Natural killer cell (primary cell): ENCODE data around the gene COL25A1. TPM values are rescaled to one million over a fixed set of nuclear protein-coding genes. Genes with fewer than 3 reads are reported as not detected.
"Not testable (repeated sequence)": the region's sequence is repeated elsewhere in the genome, so short reads cannot be mapped to it uniquely, and the experiment has no call there.

Experiments
- ATAC-seq, 3 donors: fragments of 150-1000 bp in 2 of 3; fragments of 200-7000 bp in 1 of 3; cut with Tn5 transposase; 1 replicate in 1 of 3; 2 replicates in 2 of 3; pipeline ENCODE4 v1.10.0; 2021; ENCODE audit warnings: mild to moderate bottlenecking in 2 of 3, moderate library complexity in 2 of 3
- DNase-seq, 2 donors: peaks; one replicate each; pipeline versions ENCODE4 v3.0.0 to v3.0.0-alpha.2; 2013 to 2021; ENCODE audit warnings: mixed read lengths in 1 of 2
- H3K27ac ChIP-seq: one replicate; pipeline ENCODE4 v1.5.1; 2013; ENCODE audit warnings: mild to moderate bottlenecking, low read length
- H3K27me3 ChIP-seq: one replicate; pipeline ENCODE4 v1.6.1; 2013; ENCODE audit warnings: low read length; ENCODE audit not compliant: control insufficient read depth, insufficient read depth
- H3K36me3 ChIP-seq: one replicate; pipeline ENCODE4 v1.6.1; 2013; ENCODE audit warnings: low read length; ENCODE audit not compliant: control insufficient read depth, insufficient read depth
- H3K4me1 ChIP-seq: one replicate; pipeline ENCODE4 v1.6.1; 2013; ENCODE audit warnings: low read length; ENCODE audit not compliant: control insufficient read depth, insufficient read depth
- H3K4me3 ChIP-seq: one replicate; pipeline ENCODE4 v1.5.1; 2013; ENCODE audit warnings: low read length
- H3K9me3 ChIP-seq: one replicate; pipeline ENCODE4 v1.6.1; 2013; ENCODE audit warnings: low read length; ENCODE audit not compliant: control insufficient read depth, insufficient read depth
- H3K27ac Mint-ChIP-seq, 2 donors: one replicate each; pipeline ENCODE4 v1.8.0; 2022; ENCODE audit warnings: mild to moderate bottlenecking in 2 of 2, mixed read lengths in 2 of 2, moderate library complexity in 1 of 2
- H3K27me3 Mint-ChIP-seq, 2 donors: one replicate each; pipeline ENCODE4 v1.8.0; 2022; ENCODE audit warnings: low read depth in 2 of 2, mixed read lengths in 2 of 2
- H3K36me3 Mint-ChIP-seq: one replicate; pipeline ENCODE4 v1.8.0; 2022; ENCODE audit warnings: mixed read lengths
- H3K4me1 Mint-ChIP-seq, 2 donors: one replicate each; pipeline ENCODE4 v1.8.0; 2022; ENCODE audit warnings: mixed read lengths in 2 of 2
- H3K4me3 Mint-ChIP-seq: one replicate; pipeline ENCODE4 v1.8.0; 2022; ENCODE audit warnings: mild to moderate bottlenecking, moderate library complexity, mixed read lengths
- H3K9me3 Mint-ChIP-seq, 2 donors: one replicate each; pipeline ENCODE4 v1.8.0; 2022; ENCODE audit warnings: mixed read lengths in 2 of 2
- WGBS: methylation state at CpG from one replicate; pipeline ENCODE4 v1.1.7; 2013; ENCODE audit warnings: missing lambda C conversion rate; ENCODE audit not compliant: insufficient coverage; 5-methylcytosine and 5-hydroxymethylcytosine counted together
- intact Hi-C: fragments of 100-400 bp; cut with micrococcal nuclease; formaldehyde crosslinking; loops from one replicate; pipeline ENCODE4 v1.14.2; 2022
- total RNA-seq, 4 donors: library from RNA; stranded (reverse); fragments of 120-200 nt in 1 of 4; gene quantifications; one replicate each; pipeline versions ENCODE4 v1.2.3 to v1.2.4, GENCODE V29; 2013 to 2022
- TF ChIP-seq, protein P1 (sequence below): fragments of 200-600 bp; IDR thresholded peaks from one replicate; pipeline ENCODE4 v1.8.0; 2022; ENCODE audit warnings: antibody characterized with exemption

Gene COL25A1
- total RNA-seq, 3 donors from 2014 or later (not counting 1 experiment from before 2014, with no cell fraction given), result 0.08 TPM; not detected in 2

DNA sequence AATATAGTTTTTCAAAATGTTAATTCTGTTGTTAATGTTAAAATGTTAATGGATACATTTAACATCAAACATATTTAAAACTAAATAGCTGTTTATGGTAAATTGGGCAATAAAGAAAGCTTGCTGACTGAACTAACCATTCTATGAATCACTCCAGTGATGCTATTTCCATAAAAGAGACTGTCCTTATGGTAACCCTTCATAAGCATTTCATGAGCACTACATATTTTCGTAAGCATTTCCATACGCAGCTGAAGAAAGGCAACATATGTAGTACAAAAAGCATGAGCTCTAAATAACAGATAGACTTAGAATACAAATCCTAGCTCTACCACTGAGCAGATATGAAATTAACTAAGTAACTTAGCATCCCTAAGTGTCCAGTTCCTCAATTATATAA lies 188.9 kb downstream of the COL25A1 start:
- TF ChIP-seq, protein P1, sequence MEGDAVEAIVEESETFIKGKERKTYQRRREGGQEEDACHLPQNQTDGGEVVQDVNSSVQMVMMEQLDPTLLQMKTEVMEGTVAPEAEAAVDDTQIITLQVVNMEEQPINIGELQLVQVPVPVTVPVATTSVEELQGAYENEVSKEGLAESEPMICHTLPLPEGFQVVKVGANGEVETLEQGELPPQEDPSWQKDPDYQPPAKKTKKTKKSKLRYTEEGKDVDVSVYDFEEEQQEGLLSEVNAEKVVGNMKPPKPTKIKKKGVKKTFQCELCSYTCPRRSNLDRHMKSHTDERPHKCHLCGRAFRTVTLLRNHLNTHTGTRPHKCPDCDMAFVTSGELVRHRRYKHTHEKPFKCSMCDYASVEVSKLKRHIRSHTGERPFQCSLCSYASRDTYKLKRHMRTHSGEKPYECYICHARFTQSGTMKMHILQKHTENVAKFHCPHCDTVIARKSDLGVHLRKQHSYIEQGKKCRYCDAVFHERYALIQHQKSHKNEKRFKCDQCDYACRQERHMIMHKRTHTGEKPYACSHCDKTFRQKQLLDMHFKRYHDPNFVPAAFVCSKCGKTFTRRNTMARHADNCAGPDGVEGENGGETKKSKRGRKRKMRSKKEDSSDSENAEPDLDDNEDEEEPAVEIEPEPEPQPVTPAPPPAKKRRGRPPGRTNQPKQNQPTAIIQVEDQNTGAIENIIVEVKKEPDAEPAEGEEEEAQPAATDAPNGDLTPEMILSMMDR, result no peak
- WGBS, result 100% methylated on average over 2 of the region's 2 CpGs
- no peaks in the 10 kb centered on the region for H3K27me3 Mint-ChIP-seq
- no peak overlapping the region for H3K4me3 Mint-ChIP-seq
- intact Hi-C loops, result no loop called here
- no peaks in the 10 kb centered on the region for H3K9me3 Mint-ChIP-seq
- H3K27ac Mint-ChIP-seq, result no peak overlapping the region
- Histone ChIP-seq H3K9me3 (no peaks in the 10 kb centered on the region), H3K27me3 (no peaks in the 10 kb centered on the region), H3K27ac (no peak overlapping the region), H3K36me3 (no peaks in the 10 kb centered on the region), H3K4me3 (no peak overlapping the region), H3K4me1 (no peaks in the 10 kb centered on the region)
- no peaks in the 10 kb centered on the region for H3K4me1 Mint-ChIP-seq
- ATAC-seq, result no peak
- DNase-seq, result no peak
- H3K36me3 Mint-ChIP-seq, result no peaks in the 10 kb centered on the region

DNA sequence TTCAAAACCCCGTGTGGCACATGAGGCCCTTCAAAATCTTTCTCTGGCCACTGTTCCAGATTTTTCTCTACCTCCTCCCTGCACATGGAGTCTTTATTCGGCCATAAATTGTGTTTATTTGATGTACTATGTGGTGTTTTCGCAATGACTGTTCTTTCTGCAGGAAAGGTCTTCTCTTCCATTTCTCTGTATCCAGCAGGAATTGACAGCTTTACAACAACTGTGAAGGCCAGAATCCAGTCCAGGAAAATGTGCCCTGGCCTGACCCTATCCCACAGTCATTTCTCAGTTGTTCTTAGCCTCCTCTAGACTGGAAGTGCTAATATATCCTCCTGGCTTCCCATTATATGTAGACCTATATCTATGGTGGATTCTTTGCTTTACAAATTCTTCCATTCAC lies 191.4 kb downstream of the COL25A1 start:
- Histone ChIP-seq H3K4me1 (no peaks in the 10 kb centered on the region), H3K27me3 (no peaks in the 10 kb centered on the region), H3K9me3 (no peaks in the 10 kb centered on the region), H3K36me3 (no peaks in the 10 kb centered on the region), H3K27ac (no peak overlapping the region), H3K4me3 (no peak overlapping the region)
- Mint-ChIP-seq H3K4me1 (no peaks in the 10 kb centered on the region), H3K4me3 (no peak overlapping the region), H3K9me3 (no peaks in the 10 kb centered on the region), H3K36me3 (no peaks in the 10 kb centered on the region), H3K27me3 (no peaks in the 10 kb centered on the region), H3K27ac (no peak overlapping the region)
- TF ChIP-seq, protein P1, result no peak
- intact Hi-C loops, result no loop called here
- no peak for ATAC-seq
- WGBS, result 73% methylated on average over 2 of the region's 3 CpGs
- DNase-seq, result no peak

DNA sequence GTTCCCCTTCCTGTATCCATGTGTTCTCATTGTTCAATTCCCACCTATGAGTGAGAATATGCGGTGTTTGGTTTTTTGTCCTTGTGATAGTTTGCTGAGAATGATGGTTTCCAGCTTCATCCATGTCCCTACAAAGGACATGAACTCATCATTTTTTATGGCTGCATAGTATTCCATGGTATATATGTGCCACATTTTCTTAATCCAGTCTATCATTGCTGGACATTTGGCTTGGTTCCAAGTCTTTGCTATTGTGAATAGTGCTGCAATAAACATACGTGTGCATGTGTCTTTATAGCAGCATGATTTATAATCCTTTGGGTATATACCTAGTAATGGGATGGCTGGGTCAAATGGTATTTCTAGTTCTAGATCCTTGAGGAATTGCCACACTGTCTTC lies 194.2 kb downstream of the COL25A1 start:
- intact Hi-C loops, ATAC-seq, H3K9me3 Mint-ChIP-seq, H3K4me3 ChIP-seq, H3K36me3 Mint-ChIP-seq, H3K4me1 ChIP-seq, H3K4me1 Mint-ChIP-seq, H3K27ac Mint-ChIP-seq, H3K36me3 ChIP-seq, H3K27me3 Mint-ChIP-seq, H3K9me3 ChIP-seq, H3K27ac ChIP-seq, H3K27me3 ChIP-seq, H3K4me3 Mint-ChIP-seq, DNase-seq: not testable (repeated sequence)
- no CpG with 5 or more reads among the region's 2 CpGs for WGBS

DNA sequence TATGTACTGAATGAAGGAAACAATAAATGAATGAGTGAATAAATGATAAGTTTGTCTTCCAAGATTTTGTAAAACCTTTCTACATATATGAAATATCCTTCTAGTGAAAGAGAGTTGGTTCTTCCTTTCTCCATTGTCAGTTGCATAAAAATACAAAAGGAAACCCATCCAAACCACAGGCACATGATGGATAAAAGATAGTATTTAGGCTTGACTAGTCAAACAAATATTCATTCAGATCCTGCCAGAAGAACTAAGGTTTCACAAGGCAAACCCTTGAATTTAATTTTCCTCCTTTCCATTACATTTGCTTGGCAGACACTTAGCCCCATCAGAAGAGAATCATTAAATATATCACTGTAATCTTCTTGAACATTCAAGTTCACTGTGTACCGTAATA lies 208.4 kb downstream of the COL25A1 start:
- ATAC-seq (no peak), DNase-seq (no peak)
- no peaks in the 10 kb centered on the region for H3K36me3 Mint-ChIP-seq
- no peak overlapping the region for H3K27ac ChIP-seq
- peaks cover 0 to 2% of the 10 kb centered on the region in 2 donors for H3K9me3 Mint-ChIP-seq
- no peak overlapping the region for H3K27ac Mint-ChIP-seq
- H3K27me3 ChIP-seq, result no peaks in the 10 kb centered on the region
- intact Hi-C loops, result no loop called here
- no peaks in the 10 kb centered on the region for H3K4me1 ChIP-seq
- WGBS, result no CpG with 5 or more reads among the region's 1 CpG
- H3K4me3 Mint-ChIP-seq, result no peak overlapping the region
- TF ChIP-seq, protein P1, result no peak
- no peaks in the 10 kb centered on the region for H3K4me1 Mint-ChIP-seq
- H3K36me3 ChIP-seq, result no peaks in the 10 kb centered on the region
- H3K4me3 ChIP-seq, result no peak overlapping the region
- H3K27me3 Mint-ChIP-seq, result no peaks in the 10 kb centered on the region
- no peaks in the 10 kb centered on the region for H3K9me3 ChIP-seq
